Prostate gland (tissue), 2 donors: Measurements from ENCODE around the gene FMNL1.

Source experiments
- CTCF ChIP-seq, 4 experiments: fragments of 200-600 bp in 2 of 4; fragments of 450-650 bp in 2 of 4; sonication (generic) in 2 of 4; IDR thresholded peaks; 1 replicate in 3 of 4; 2 replicates in 1 of 4; pipeline ENCODE4 v1.5.1; 2016 to 2019; ENCODE audit warnings: antibody characterized with exemption in 4 of 4, mild to moderate bottlenecking in 2 of 4, moderate library complexity in 2 of 4
- POLR2A ChIP-seq: fragments of 450-650 bp; IDR thresholded peaks from one replicate; pipeline ENCODE4 v1.6.1; 2016; ENCODE audit warnings: antibody characterized with exemption, mild to moderate bottlenecking

DNA sequence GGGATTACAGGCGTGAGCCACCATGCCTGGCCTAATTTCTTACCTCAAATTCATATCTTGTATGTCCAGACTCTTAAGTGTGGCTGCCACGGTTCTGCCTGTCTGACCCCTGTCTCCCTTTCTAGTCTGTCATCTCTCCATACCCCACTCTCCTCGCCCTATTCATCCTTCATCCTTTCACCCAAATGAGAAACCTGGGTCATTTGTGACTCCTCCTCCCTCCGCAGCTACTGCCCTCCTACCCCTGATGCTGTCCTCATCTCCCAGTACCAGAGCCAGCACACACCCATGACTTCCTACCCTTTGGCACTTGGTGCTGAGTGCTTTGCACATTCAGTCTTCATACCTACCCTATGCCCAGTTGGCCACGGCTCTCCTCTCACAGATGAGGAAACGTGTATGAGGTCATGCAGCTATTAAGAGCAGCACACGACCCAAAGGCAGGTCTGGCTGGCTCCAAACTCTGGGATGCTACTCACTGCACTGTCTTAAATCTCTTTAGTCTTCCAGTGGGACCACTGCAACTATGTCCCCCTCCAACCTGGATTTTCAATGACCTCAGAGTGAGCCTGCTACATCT is 38.6 kb downstream of the FMNL1 start:
- no peak for TF ChIP-seq CTCF (IDR thresholded peaks at IDR 0.05)
- no peak for TF ChIP-seq POLR2A
